Ectodermal cell (in vitro differentiated cells): ENCODE measurements around the gene EPB41L5.
"Not testable (repeated sequence)": the region's sequence is repeated elsewhere in the genome, so short reads cannot be mapped to it uniquely, and the experiment has no call there.

Source experiments
- H3K27ac ChIP-seq: 2 replicates; pipeline ENCODE4 v1.7.0; 2013; ENCODE audit warnings: mild to moderate bottlenecking, low read depth, low read length; ENCODE audit not compliant: insufficient read depth, poor library complexity, severe bottlenecking
- H3K27me3 ChIP-seq: 2 replicates; pipeline ENCODE4 v1.7.0; 2013; ENCODE audit warnings: mild to moderate bottlenecking, low read length; ENCODE audit not compliant: insufficient read depth, control insufficient read depth, poor library complexity, severe bottlenecking
- H3K36me3 ChIP-seq: one replicate; pipeline ENCODE4 v1.7.0; 2013; ENCODE audit warnings: low read length; ENCODE audit not compliant: control insufficient read depth, insufficient read depth
- H3K4me1 ChIP-seq: one replicate; pipeline ENCODE4 v1.7.0; 2013; ENCODE audit warnings: low read length; ENCODE audit not compliant: control insufficient read depth, insufficient read depth
- H3K4me3 ChIP-seq: 2 replicates; pipeline ENCODE4 v1.7.0; 2013; ENCODE audit warnings: low read depth, low read length, control low read depth; ENCODE audit not compliant: insufficient read depth
- H3K9me3 ChIP-seq: 2 replicates; pipeline ENCODE4 v1.7.0; 2013; ENCODE audit warnings: mild to moderate bottlenecking, low read length, moderate library complexity; ENCODE audit not compliant: control insufficient read depth
- WGBS, 2 experiments: methylation state at CpG; one replicate each; pipeline ENCODE4 v1.1.7; 2013; ENCODE audit warnings: missing lambda C conversion rate in 2 of 2; 5-methylcytosine and 5-hydroxymethylcytosine counted together

Gene EPB41L5

GRCh38 chr2:120155308-120155707 is 142.4 kb downstream of the EPB41L5 start:
- 91 to 96% methylated on average over 3 of the region's 3 CpGs for WGBS, 2 experiments
- no peaks in the 10 kb centered on the region for H3K27me3 ChIP-seq
- no peak overlapping the region for H3K4me3 ChIP-seq
- H3K36me3 ChIP-seq, result peaks cover 30% of the 10 kb centered on the region
- no peak overlapping the region for H3K27ac ChIP-seq
- no peaks in the 10 kb centered on the region for H3K4me1 ChIP-seq
- no peaks in the 10 kb centered on the region for H3K9me3 ChIP-seq

- peaks cover 11% of the 10 kb centered on the region for H3K36me3 ChIP-seq
- not testable (repeated sequence) for H3K4me1 ChIP-seq, H3K4me3 ChIP-seq, H3K27me3 ChIP-seq, H3K9me3 ChIP-seq, H3K27ac ChIP-seq
- 93 to 100% methylated on average over 2 of the region's 2 CpGs for WGBS, 2 experiments
Observed at GRCh38 chr2:120158658-120159057, 145.8 kb downstream of the EPB41L5 start.

GRCh38 chr2:120161190-120161589 is 148.3 kb downstream of the EPB41L5 start:
- H3K27ac ChIP-seq, result no peak overlapping the region
- no peaks in the 10 kb centered on the region for H3K27me3 ChIP-seq

GRCh38 chr2:120162716-120163115 is 149.8 kb downstream of the EPB41L5 start:
- Histone ChIP-seq H3K4me3 (no peak overlapping the region), H3K9me3 (no peaks in the 10 kb centered on the region), H3K27ac (no peak overlapping the region), H3K36me3 (no peaks in the 10 kb centered on the region), H3K4me1 (no peaks in the 10 kb centered on the region), H3K27me3 (no peaks in the 10 kb centered on the region)
- 93 to 96% methylated on average over 5 of the region's 5 CpGs for WGBS, 2 experiments

More at GRCh38 chr2:120161190-120161589, 148.3 kb downstream of the EPB41L5 start:
- Histone ChIP-seq H3K36me3 (peaks cover 5% of the 10 kb centered on the region), H3K4me1 (no peaks in the 10 kb centered on the region), H3K9me3 (no peaks in the 10 kb centered on the region), H3K4me3 (no peak overlapping the region)

GRCh38 chr2:120167272-120167671 is 154.4 kb downstream of the EPB41L5 start:
- H3K4me1 ChIP-seq, result no peaks in the 10 kb centered on the region
- no peaks in the 10 kb centered on the region for H3K27me3 ChIP-seq
- no peaks in the 10 kb centered on the region for H3K9me3 ChIP-seq
- peaks cover 3% of the 10 kb centered on the region for H3K36me3 ChIP-seq
- H3K27ac ChIP-seq, result no peak overlapping the region
- H3K4me3 ChIP-seq, result no peak overlapping the region
- WGBS, 2 experiments, result 97 to 100% methylated on average over 2 of the region's 2 CpGs

- H3K9me3 ChIP-seq, result no peaks in the 10 kb centered on the region
- H3K27me3 ChIP-seq, result no peaks in the 10 kb centered on the region
- H3K4me1 ChIP-seq, result no peaks in the 10 kb centered on the region
- H3K4me3 ChIP-seq, result no peak overlapping the region
- peaks cover 3% of the 10 kb centered on the region for H3K36me3 ChIP-seq
- H3K27ac ChIP-seq, result no peak overlapping the region
Observed at GRCh38 chr2:120169020-120169419, 156.1 kb downstream of the EPB41L5 start.

GRCh38 chr2:120174963-120175581 is 162.2 kb downstream of the EPB41L5 start:
- no peaks in the 10 kb centered on the region for H3K27me3 ChIP-seq
- no peak overlapping the region for H3K27ac ChIP-seq
- no peak overlapping the region for H3K4me3 ChIP-seq
- H3K4me1 ChIP-seq, result peaks cover 3% of the 10 kb centered on the region
- H3K9me3 ChIP-seq, result no peaks in the 10 kb centered on the region
- 60% methylated on average over 6 of the region's 6 CpGs for WGBS, 2 experiments
- H3K36me3 ChIP-seq, result no peaks in the 10 kb centered on the region

GRCh38 chr2:120176526-120176925 is 163.6 kb downstream of the EPB41L5 start:
- WGBS, 2 experiments, result 95 to 100% methylated on average over 3 of the region's 3 CpGs
- no peaks in the 10 kb centered on the region for H3K36me3 ChIP-seq
- no peaks in the 10 kb centered on the region for H3K9me3 ChIP-seq
- H3K4me3 ChIP-seq, result no peak overlapping the region
- H3K27me3 ChIP-seq, result no peaks in the 10 kb centered on the region
- peaks cover 3% of the 10 kb centered on the region for H3K4me1 ChIP-seq
- no peak overlapping the region for H3K27ac ChIP-seq

GRCh38 chr2:120177001-120177621 is 164.2 kb downstream of the EPB41L5 start:
- Histone ChIP-seq H3K27me3 (no peaks in the 10 kb centered on the region), H3K9me3 (no peaks in the 10 kb centered on the region), H3K4me1 (peaks cover 3% of the 10 kb centered on the region), H3K36me3 (no peaks in the 10 kb centered on the region), H3K4me3 (no peak overlapping the region), H3K27ac (no peak overlapping the region)
- 92 to 95% methylated on average over 15 of the region's 15 CpGs for WGBS, 2 experiments

GRCh38 chr2:120177973-120178372 is 165.1 kb downstream of the EPB41L5 start:
- H3K36me3 ChIP-seq, result no peaks in the 10 kb centered on the region
- WGBS, 2 experiments, result 71 to 74% methylated on average over 7 of the region's 7 CpGs
- H3K27me3 ChIP-seq, result no peaks in the 10 kb centered on the region
- no peak overlapping the region for H3K4me3 ChIP-seq
- no peak overlapping the region for H3K27ac ChIP-seq
- H3K9me3 ChIP-seq, result no peaks in the 10 kb centered on the region
- H3K4me1 ChIP-seq, result peaks cover 3% of the 10 kb centered on the region
